ENCODE results near the gene SNX1. TPM values are rescaled to one million over a fixed set of nuclear protein-coding genes. Genes with fewer than 3 reads are reported as not detected.
A peak's percentile ranks its signal among the peaks of the same experiment; 100 is the strongest.

Gene SNX1
- total RNA-seq, 1 donor from 2014 or later: 72.2 TPM

DNA sequence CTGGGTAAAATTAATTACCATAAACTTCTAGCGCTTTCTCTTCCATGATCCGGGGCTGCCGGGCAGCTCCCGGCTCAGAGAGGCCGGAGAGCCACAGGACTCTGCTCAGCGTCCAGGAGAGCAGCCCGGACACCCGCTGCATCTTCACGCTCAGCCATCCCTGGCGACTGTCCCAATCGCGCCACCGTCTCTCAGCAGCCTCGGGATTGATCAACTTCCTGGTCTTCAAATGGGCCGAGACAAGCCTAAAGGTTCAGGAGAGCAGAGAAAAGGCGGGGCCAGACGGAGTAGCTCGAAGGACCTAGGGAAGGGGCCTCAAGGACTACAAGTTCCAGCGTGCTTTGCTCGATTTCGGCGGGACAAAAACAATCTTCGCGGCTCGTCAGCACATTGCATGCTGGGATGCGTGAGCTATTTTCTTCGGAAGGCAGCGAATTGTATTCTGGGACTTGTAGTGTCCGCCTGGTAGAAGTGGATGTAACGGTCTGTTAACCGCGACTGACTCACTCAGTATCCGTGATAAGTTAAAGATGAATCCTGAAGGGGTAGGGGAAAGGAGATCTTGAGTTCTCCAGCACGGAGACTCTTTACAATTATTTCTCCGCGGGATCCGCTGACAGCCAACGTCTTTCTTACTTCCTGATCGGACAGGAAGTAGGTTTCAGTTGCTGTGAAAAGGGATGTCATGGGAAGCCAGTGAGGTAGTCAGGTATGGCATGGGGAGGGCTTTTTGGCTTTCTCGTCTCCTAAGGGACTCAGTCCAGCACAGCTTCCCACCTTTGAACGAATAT is 2.0 kb upstream of the SNX1 start, which contains the start of gene CIAO2A:
Gene CIAO2A, minus strand, starts transcription at position 212 of the 791 bp plus-strand sequence. Its CDS starts 70 bp downstream, at position 142.
- Mint-ChIP-seq H3K27me3 (ENCODE audit: low read depth) (no peaks in the 10 kb centered on the region), H3K4me1 (ENCODE audit: low read depth) (peaks cover 63% of the 10 kb centered on the region), H3K27ac (ENCODE audit: unreplicated experiment) (peak within 1 kb of the TSS; percentile 96), H3K36me3 (ENCODE audit: low read depth) (peaks cover 3% of the 10 kb centered on the region), H3K4me3 (ENCODE audit: unreplicated experiment) (peak within 1 kb of the TSS; percentile 97), H3K9me3 (ENCODE audit: low read depth) (no peaks in the 10 kb centered on the region)
- DNase-seq (ENCODE audit: low spot score): no peak
- TF ChIP-seq CTCF (IDR thresholded peaks at IDR 0.05): no peak

DNA sequence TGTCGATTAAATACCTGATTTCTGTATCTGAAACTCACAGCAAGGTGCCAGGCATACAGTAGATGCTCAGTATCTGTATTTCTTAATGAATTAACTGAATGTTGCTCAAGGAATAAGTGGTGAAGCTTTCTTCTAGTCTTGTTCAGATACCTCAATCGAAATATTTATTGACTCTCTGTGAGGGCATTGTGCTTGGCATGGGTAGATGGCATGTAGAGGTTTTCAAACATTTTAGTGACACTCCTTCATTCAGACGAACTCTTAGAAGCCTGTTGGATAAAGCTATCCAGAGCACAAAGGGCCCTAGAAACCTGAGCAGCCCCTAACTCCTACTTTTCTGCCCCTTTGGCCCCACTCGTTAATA is 369 bp upstream of the SNX1 start:
- peak overlapping the region; percentile 98 for H3K27ac Mint-ChIP-seq (ENCODE audit: unreplicated experiment)
- DNase-seq (ENCODE audit: low spot score): no peak
- H3K9me3 Mint-ChIP-seq (ENCODE audit: low read depth): no peaks in the 10 kb centered on the region
- TF ChIP-seq CTCF (IDR thresholded peaks at IDR 0.05): no peak
- H3K36me3 Mint-ChIP-seq (ENCODE audit: low read depth): no peaks in the 10 kb centered on the region
- no peaks in the 10 kb centered on the region for H3K27me3 Mint-ChIP-seq (ENCODE audit: low read depth)
- H3K4me1 Mint-ChIP-seq (ENCODE audit: low read depth): peaks cover 57% of the 10 kb centered on the region
- H3K4me3 Mint-ChIP-seq (ENCODE audit: unreplicated experiment): peak overlapping the region; percentile 93

DNA sequence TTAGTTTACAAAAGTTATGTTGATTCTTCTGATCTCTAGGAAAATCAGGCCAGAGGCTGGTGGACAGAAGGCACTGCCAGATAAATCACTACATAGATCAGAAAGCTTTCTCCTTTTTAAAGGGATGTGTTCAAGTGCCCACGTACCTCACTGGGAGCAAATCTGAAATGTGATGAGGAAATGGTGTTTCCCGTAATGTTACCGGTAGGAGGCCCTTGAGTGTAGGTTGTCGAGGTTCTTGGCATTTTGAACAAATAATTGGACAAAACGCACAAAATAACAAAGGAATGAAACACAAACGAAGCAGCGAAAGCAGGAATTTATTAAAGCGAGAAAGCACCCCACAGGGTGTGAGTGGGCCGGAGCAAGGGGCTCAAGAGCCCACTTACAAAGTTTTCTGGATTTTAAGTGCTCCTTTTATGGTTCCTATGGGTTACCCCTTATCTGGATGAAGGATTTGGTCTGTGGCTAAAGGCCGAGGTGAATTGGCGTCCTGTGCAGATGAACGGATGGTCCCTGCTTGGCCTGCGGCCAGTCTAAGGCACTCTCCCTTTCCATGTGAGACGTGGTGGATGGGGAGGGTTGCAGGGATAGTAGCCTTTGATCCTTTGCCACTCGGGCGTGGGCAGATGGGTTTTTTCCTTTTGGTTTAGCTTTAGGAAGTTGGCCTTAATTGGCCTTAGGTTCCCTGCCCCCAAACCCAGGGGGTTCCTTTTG is 1.0 kb downstream of the SNX1 start:
- H3K27me3 Mint-ChIP-seq (ENCODE audit: low read depth): no peaks in the 10 kb centered on the region
- H3K4me1 Mint-ChIP-seq (ENCODE audit: low read depth): peaks cover 52% of the 10 kb centered on the region
- H3K27ac Mint-ChIP-seq (ENCODE audit: unreplicated experiment): peak overlapping the region; percentile 98
- no peaks in the 10 kb centered on the region for H3K36me3 Mint-ChIP-seq (ENCODE audit: low read depth)
- peak overlapping the region; percentile 93 for H3K4me3 Mint-ChIP-seq (ENCODE audit: unreplicated experiment)
- no peaks in the 10 kb centered on the region for H3K9me3 Mint-ChIP-seq (ENCODE audit: low read depth)
- TF ChIP-seq CTCF (IDR thresholded peaks at IDR 0.05): peak; percentile 50
- no peak for DNase-seq (ENCODE audit: low spot score)

GRCh38 chr15:64099379-64099778 is 3.6 kb downstream of the SNX1 start:
- no peaks in the 10 kb centered on the region for H3K27me3 Mint-ChIP-seq (ENCODE audit: low read depth)
- peaks cover 33% of the 10 kb centered on the region for H3K4me1 Mint-ChIP-seq (ENCODE audit: low read depth)
- H3K4me3 Mint-ChIP-seq (ENCODE audit: unreplicated experiment): no peak overlapping the region
- TF ChIP-seq CTCF (IDR thresholded peaks at IDR 0.05): no peak
- no peaks in the 10 kb centered on the region for H3K36me3 Mint-ChIP-seq (ENCODE audit: low read depth)
- no peak for DNase-seq (ENCODE audit: low spot score)
- no peak overlapping the region for H3K27ac Mint-ChIP-seq (ENCODE audit: unreplicated experiment)
- H3K9me3 Mint-ChIP-seq (ENCODE audit: low read depth): no peaks in the 10 kb centered on the region

- Mint-ChIP-seq H3K27ac (ENCODE audit: unreplicated experiment) (no peak overlapping the region), H3K4me3 (ENCODE audit: unreplicated experiment) (no peak overlapping the region), H3K4me1 (ENCODE audit: low read depth) (peaks cover 22% of the 10 kb centered on the region), H3K27me3 (ENCODE audit: low read depth) (no peaks in the 10 kb centered on the region), H3K36me3 (ENCODE audit: low read depth) (no peaks in the 10 kb centered on the region), H3K9me3 (ENCODE audit: low read depth) (no peaks in the 10 kb centered on the region)
- TF ChIP-seq CTCF (IDR thresholded peaks at IDR 0.05): no peak
- no peak for DNase-seq (ENCODE audit: low spot score)
These were observed 5.2 kb downstream of the SNX1 start for GRCh38 chr15:64100958-64101357.

Measured in chondrocyte (in vitro differentiated cells).